Neural cell (in vitro differentiated cells): ENCODE data around the gene STOM. TPM values are rescaled to one million over a fixed set of nuclear protein-coding genes. Genes with fewer than 3 reads are reported as not detected.

Source experiments
- H2AFZ ChIP-seq: fragments of 200-600, 300-800 bp; sonication (generic), shearing (Covaris generic); 2 replicates; pipeline ENCODE4 v1.6.0; 2014; ENCODE audit warnings: low read depth, mild to moderate bottlenecking, antibody characterized with exemption, low read length, moderate library complexity
- H3F3A ChIP-seq: fragments of 200-600 bp; shearing (Covaris generic); 2 replicates; pipeline ENCODE4 v1.6.1; 2016; ENCODE audit warnings: mild to moderate bottlenecking, moderate library complexity, mixed read lengths, antibody characterized with exemption, low read length; ENCODE audit not compliant: insufficient read depth, poor library complexity, severe bottlenecking
- H3K27ac ChIP-seq: fragments of 200-600, 300-800 bp; sonication (generic), shearing (Covaris generic); 2 replicates; pipeline ENCODE4 v1.5.1; 2014; ENCODE audit warnings: mild to moderate bottlenecking, low read length, moderate library complexity
- H3K27me3 ChIP-seq: fragments of 300-800, 200-600 bp; sonication (generic), shearing (Covaris generic); 2 replicates; pipeline ENCODE4 v1.6.0; 2014; ENCODE audit warnings: mild to moderate bottlenecking, low read depth, low read length, moderate library complexity; ENCODE audit not compliant: insufficient read depth
- H3K36me3 ChIP-seq: fragments of 300-800, 200-600 bp; sonication (generic), shearing (Covaris generic); 2 replicates; pipeline ENCODE4 v1.5.1; 2014; ENCODE audit warnings: mild to moderate bottlenecking, antibody characterized with exemption, low read length, moderate library complexity; ENCODE audit not compliant: insufficient read depth
- H3K4me2 ChIP-seq: fragments of 300-800, 200-600 bp; sonication (generic), shearing (Covaris generic); 2 replicates; pipeline ENCODE4 v1.6.0; 2014; ENCODE audit warnings: mild to moderate bottlenecking, low read length
- H3K4me3 ChIP-seq: fragments of 300-800, 200-600 bp; sonication (generic), shearing (Covaris generic); 2 replicates; pipeline ENCODE4 v1.5.1; 2014; ENCODE audit warnings: mild to moderate bottlenecking, low read length, moderate library complexity
- H3K79me2 ChIP-seq: fragments of 200-600 bp; shearing (Covaris generic); replicated peaks from 2 replicates; pipeline ENCODE4 v1.6.0; 2014; ENCODE audit warnings: mild to moderate bottlenecking, low read length, moderate library complexity; ENCODE audit not compliant: insufficient read depth
- H3K9ac ChIP-seq: fragments of 300-800, 200-600 bp; sonication (generic), shearing (Covaris generic); 2 replicates; pipeline ENCODE4 v1.6.1; 2016; ENCODE audit warnings: mild to moderate bottlenecking, low read length, mixed read lengths
- H3K9me2 ChIP-seq: fragments of 200-600 bp; shearing (Covaris generic); 2 replicates; pipeline ENCODE4 v1.6.1; 2016; ENCODE audit warnings: mild to moderate bottlenecking, low read length, mixed read lengths; ENCODE audit not compliant: insufficient read depth
- H3K9me3 ChIP-seq: fragments of 200-600, 300-800 bp; sonication (generic), shearing (Covaris generic); 2 replicates; pipeline ENCODE4 v1.6.1; 2016; ENCODE audit warnings: mild to moderate bottlenecking, mixed run types, low read length, moderate library complexity, mixed read lengths
- H4K20me1 ChIP-seq: fragments of 200-600 bp; shearing (Covaris generic); 2 replicates; pipeline ENCODE4 v1.6.1; 2016; ENCODE audit warnings: mild to moderate bottlenecking, mixed run types; ENCODE audit not compliant: insufficient read depth
- EP300 ChIP-seq: fragments of 450-650 bp; conservative IDR thresholded peaks from 2 replicates; pipeline ENCODE4 v1.6.1; 2014; ENCODE audit warnings: antibody characterized with exemption, mild to moderate bottlenecking, moderate library complexity; ENCODE audit not compliant: poor library complexity, severe bottlenecking
- EZH2 ChIP-seq: fragments of 200-600, 300-800 bp; shearing (Covaris generic), sonication (generic); IDR thresholded peaks from 2 replicates; pipeline ENCODE4 v1.6.1; 2014; ENCODE audit warnings: antibody characterized with exemption, low read length, borderline replicate concordance, mild to moderate bottlenecking; ENCODE audit not compliant: insufficient read depth, poor library complexity, severe bottlenecking
- MXI1 ChIP-seq: fragments of 450-650 bp; conservative IDR thresholded peaks from 2 replicates; pipeline ENCODE4 v1.6.1; 2014; ENCODE audit warnings: antibody characterized with exemption, mild to moderate bottlenecking; ENCODE audit not compliant: poor library complexity, severe bottlenecking
- POLR2AphosphoS5 ChIP-seq: IDR thresholded peaks from 2 replicates; pipeline ENCODE4 v1.6.1; 2012
- RAD21 ChIP-seq: fragments of 450-650 bp; conservative IDR thresholded peaks from 2 replicates; pipeline ENCODE4 v1.6.1; 2014; ENCODE audit warnings: antibody characterized with exemption, mild to moderate bottlenecking, moderate library complexity
- SMC3 ChIP-seq: fragments of 450-650 bp; conservative IDR thresholded peaks from 2 replicates; pipeline ENCODE4 v1.6.1; 2014; ENCODE audit warnings: antibody characterized with exemption, mild to moderate bottlenecking, moderate library complexity; ENCODE audit not compliant: poor library complexity
- TAF1 ChIP-seq: IDR thresholded peaks from 2 replicates; pipeline ENCODE4 v1.6.1; 2012; ENCODE audit warnings: low read depth
- polyA plus RNA-seq: library from polyadenylated mRNA; depleted of rRNA; stranded (reverse); fragments of >200 nt; gene quantifications from 2 replicates; pipeline ENCODE4 v1.2.3, GENCODE V29; 2014
- TF ChIP-seq, protein P1 (sequence below): fragments of 450-650 bp; IDR thresholded peaks from 2 replicates; pipeline ENCODE4 v1.5.1; 2014; ENCODE audit warnings: antibody characterized with exemption, mild to moderate bottlenecking, moderate library complexity; ENCODE audit not compliant: poor library complexity, severe bottlenecking
- TF ChIP-seq, protein P2 (sequence below): IDR thresholded peaks from 2 replicates; pipeline ENCODE4 v1.6.1; 2012; ENCODE audit warnings: borderline replicate concordance

The STOM gene
- polyA plus RNA-seq, 1 donor from 2014 or later: 0.11 TPM

DNA sequence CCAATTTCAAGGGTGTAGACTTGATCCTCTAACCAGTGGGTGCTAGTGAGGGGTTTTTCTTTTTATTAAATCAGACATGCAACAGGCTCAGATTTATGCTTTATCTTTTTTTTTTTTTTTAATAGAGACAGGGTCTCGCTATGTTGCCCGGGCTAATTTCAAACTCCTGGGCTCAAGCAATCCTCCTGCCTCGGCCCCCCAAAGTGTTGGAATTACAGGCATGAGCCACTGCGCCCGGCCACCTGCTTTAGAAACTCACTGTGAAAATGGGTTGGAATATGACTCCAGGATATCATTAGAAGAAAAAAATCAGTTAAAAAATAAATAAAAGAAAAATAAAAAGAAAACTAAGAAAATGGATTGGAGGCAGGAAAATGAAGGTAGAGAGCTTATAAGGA is 50.7 kb downstream of the STOM start:
- H3K27me3 ChIP-seq: no peaks in the 10 kb centered on the region
- no peak overlapping the region for H3K27ac ChIP-seq
- no peaks in the 10 kb centered on the region for H3K36me3 ChIP-seq
- H3K9me3 ChIP-seq: no peaks in the 10 kb centered on the region
- no peaks in the 10 kb centered on the region for H4K20me1 ChIP-seq
- no peak overlapping the region for H3K4me3 ChIP-seq
- H3K4me2 ChIP-seq: no peak overlapping the region
- H2AFZ ChIP-seq: no peak overlapping the region
- H3K9ac ChIP-seq: no peak overlapping the region
- H3F3A ChIP-seq: no peaks in the 10 kb centered on the region
- no peaks in the 10 kb centered on the region for H3K9me2 ChIP-seq
- H3K79me2 ChIP-seq: no peaks in the 10 kb centered on the region
- TF ChIP-seq, protein P1, sequence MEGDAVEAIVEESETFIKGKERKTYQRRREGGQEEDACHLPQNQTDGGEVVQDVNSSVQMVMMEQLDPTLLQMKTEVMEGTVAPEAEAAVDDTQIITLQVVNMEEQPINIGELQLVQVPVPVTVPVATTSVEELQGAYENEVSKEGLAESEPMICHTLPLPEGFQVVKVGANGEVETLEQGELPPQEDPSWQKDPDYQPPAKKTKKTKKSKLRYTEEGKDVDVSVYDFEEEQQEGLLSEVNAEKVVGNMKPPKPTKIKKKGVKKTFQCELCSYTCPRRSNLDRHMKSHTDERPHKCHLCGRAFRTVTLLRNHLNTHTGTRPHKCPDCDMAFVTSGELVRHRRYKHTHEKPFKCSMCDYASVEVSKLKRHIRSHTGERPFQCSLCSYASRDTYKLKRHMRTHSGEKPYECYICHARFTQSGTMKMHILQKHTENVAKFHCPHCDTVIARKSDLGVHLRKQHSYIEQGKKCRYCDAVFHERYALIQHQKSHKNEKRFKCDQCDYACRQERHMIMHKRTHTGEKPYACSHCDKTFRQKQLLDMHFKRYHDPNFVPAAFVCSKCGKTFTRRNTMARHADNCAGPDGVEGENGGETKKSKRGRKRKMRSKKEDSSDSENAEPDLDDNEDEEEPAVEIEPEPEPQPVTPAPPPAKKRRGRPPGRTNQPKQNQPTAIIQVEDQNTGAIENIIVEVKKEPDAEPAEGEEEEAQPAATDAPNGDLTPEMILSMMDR: no peak
- no peak for TF ChIP-seq EP300
- no peak for TF ChIP-seq TAF1
- no peak for TF ChIP-seq RAD21
- no peak for TF ChIP-seq SMC3
- no peak for TF ChIP-seq EZH2
- TF ChIP-seq, protein P2, sequence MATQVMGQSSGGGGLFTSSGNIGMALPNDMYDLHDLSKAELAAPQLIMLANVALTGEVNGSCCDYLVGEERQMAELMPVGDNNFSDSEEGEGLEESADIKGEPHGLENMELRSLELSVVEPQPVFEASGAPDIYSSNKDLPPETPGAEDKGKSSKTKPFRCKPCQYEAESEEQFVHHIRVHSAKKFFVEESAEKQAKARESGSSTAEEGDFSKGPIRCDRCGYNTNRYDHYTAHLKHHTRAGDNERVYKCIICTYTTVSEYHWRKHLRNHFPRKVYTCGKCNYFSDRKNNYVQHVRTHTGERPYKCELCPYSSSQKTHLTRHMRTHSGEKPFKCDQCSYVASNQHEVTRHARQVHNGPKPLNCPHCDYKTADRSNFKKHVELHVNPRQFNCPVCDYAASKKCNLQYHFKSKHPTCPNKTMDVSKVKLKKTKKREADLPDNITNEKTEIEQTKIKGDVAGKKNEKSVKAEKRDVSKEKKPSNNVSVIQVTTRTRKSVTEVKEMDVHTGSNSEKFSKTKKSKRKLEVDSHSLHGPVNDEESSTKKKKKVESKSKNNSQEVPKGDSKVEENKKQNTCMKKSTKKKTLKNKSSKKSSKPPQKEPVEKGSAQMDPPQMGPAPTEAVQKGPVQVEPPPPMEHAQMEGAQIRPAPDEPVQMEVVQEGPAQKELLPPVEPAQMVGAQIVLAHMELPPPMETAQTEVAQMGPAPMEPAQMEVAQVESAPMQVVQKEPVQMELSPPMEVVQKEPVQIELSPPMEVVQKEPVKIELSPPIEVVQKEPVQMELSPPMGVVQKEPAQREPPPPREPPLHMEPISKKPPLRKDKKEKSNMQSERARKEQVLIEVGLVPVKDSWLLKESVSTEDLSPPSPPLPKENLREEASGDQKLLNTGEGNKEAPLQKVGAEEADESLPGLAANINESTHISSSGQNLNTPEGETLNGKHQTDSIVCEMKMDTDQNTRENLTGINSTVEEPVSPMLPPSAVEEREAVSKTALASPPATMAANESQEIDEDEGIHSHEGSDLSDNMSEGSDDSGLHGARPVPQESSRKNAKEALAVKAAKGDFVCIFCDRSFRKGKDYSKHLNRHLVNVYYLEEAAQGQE: no peak
- no peak for TF ChIP-seq MXI1
- TF ChIP-seq POLR2AphosphoS5: no peak

DNA sequence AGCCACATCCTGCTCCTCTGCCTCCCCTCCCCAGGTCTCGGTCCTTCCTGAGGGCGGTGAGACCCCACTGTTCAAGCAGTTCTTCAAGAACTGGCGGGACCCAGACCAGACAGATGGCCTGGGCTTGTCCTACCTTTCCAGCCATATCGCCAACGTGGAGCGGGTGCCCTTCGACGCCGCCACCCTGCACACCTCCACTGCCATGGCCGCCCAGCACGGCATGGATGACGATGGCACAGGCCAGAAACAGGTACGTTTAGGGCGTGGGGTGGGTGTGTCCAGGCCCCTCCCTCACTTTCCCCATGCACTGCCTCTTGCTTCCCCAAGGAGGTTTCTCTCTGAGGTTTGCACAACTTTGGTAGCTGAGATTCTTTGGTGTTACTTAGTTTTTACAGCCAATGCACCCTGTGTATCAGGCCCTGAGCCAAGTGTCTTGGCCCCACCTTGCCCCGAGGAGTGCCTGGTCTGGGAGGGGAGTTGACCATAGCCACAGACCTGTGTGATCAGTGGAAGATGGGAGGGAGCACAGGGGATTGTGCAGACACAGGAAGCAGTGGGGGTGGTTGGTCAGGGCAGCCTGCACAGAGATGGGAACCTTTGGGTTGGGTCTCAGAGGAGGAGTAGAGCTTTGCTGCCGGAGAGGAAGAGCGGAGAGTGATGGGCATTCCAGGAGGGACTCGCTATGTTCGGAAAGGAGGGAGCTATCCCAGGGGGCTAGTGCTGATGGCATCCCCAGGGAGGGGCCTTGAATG is 51.2 kb downstream of the STOM start:
- Histone ChIP-seq H3K36me3 (no peaks in the 10 kb centered on the region), H3F3A (no peaks in the 10 kb centered on the region), H3K27ac (no peak overlapping the region), H2AFZ (no peak overlapping the region), H3K9ac (no peak overlapping the region), H3K9me2 (no peaks in the 10 kb centered on the region), H3K9me3 (no peaks in the 10 kb centered on the region), H3K79me2 (no peaks in the 10 kb centered on the region), H3K4me2 (no peak overlapping the region), H3K27me3 (no peaks in the 10 kb centered on the region), H3K4me3 (no peak overlapping the region), H4K20me1 (no peaks in the 10 kb centered on the region)
- TF ChIP-seq POLR2AphosphoS5 (no peak), TAF1 (no peak), EP300 (no peak), SMC3 (no peak), RAD21 (no peak)
- TF ChIP-seq, protein P1: no peak
- TF ChIP-seq, protein P2: no peak
